PFSK-1 (cell line): ENCODE measurements around the gene CPD.

ENCODE experiments used
- FOXP2 ChIP-seq: optimal IDR thresholded peaks from 2 replicates; pipeline ENCODE3; 2011; ENCODE audit warnings: borderline replicate concordance, control low read depth, inconsistent platforms; ENCODE audit not compliant: insufficient read depth; ENCODE audit errors: extremely low read length, extremely low read depth
- POLR2AphosphoS5 ChIP-seq: IDR thresholded peaks from 2 replicates; pipeline ENCODE4 v1.6.1; 2012; ENCODE audit warnings: low read depth, mild to moderate bottlenecking, control low read depth, low read length, moderate library complexity
- TF ChIP-seq, protein P1 (sequence below), 2 experiments: IDR thresholded peaks; 2 replicates each; pipeline versions ENCODE4 v1.6.1 to v1.8.0; 2011 to 2012; ENCODE audit warnings: low read depth in 2 of 2, low read length in 2 of 2, control low read depth in 1 of 2, inconsistent platforms in 1 of 2, mild to moderate bottlenecking in 1 of 2, moderate library complexity in 1 of 2; ENCODE audit not compliant: insufficient read depth in 1 of 2

DNA sequence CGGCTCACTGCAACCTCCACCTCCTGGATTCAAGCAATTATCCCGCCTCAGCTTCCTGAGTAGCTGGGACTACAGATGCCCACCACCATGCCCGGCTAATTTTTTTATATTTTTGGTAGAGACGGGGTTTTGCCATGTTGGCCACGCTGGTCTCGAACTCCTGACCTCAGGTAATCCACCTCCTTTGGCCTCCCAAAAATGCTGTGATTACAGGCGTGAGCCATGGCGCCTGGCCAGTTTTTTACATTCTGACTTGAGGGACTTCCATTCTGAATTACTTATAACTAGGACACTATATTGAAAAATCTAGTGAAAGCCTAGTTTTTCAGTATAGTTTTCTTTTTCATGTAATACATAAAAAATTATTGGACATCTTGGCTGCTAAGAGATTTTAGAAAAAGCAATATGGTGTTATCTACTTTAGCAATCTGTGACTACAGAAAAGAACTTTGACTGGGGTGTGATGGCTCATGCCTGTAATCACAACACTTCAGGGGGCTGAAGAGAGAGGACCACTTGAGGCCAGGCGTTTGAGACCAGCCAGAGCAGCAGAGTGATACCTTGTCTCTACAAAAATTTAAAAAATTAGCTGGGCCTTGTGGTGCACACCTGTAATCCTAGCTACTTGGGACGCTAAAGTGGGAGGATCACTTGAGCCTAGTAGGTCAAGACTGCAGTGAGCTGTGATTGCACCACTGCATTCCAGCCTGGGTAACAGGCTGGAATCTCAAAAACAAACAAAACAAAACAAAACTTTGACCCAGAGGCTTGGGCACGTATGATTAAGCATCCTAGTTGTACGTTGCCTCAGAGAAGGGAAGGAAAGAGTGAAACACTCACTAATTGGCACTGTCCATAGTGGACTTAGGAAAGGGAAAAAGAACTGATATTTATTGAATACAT, 71.6 kb downstream of the CPD start:
- no peak for TF ChIP-seq POLR2AphosphoS5
- TF ChIP-seq FOXP2 = no peak
- TF ChIP-seq, protein P1, sequence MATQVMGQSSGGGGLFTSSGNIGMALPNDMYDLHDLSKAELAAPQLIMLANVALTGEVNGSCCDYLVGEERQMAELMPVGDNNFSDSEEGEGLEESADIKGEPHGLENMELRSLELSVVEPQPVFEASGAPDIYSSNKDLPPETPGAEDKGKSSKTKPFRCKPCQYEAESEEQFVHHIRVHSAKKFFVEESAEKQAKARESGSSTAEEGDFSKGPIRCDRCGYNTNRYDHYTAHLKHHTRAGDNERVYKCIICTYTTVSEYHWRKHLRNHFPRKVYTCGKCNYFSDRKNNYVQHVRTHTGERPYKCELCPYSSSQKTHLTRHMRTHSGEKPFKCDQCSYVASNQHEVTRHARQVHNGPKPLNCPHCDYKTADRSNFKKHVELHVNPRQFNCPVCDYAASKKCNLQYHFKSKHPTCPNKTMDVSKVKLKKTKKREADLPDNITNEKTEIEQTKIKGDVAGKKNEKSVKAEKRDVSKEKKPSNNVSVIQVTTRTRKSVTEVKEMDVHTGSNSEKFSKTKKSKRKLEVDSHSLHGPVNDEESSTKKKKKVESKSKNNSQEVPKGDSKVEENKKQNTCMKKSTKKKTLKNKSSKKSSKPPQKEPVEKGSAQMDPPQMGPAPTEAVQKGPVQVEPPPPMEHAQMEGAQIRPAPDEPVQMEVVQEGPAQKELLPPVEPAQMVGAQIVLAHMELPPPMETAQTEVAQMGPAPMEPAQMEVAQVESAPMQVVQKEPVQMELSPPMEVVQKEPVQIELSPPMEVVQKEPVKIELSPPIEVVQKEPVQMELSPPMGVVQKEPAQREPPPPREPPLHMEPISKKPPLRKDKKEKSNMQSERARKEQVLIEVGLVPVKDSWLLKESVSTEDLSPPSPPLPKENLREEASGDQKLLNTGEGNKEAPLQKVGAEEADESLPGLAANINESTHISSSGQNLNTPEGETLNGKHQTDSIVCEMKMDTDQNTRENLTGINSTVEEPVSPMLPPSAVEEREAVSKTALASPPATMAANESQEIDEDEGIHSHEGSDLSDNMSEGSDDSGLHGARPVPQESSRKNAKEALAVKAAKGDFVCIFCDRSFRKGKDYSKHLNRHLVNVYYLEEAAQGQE (IDR thresholded peaks at IDR 0.05; ENCODE audit: insufficient read depth in 1 of 2, low read depth in 2 of 2, low read length in 2 of 2) = no peak
